C4-2B (cell line): ENCODE results near the gene ZNF839.

Source experiments
- ZFX ChIP-seq: fragments of 450-650 bp; IDR thresholded peaks from 2 replicates; pipeline ENCODE4 v1.6.1; 2017
- TF ChIP-seq, protein P1 (sequence below): fragments of 450-650 bp; conservative IDR thresholded peaks from 2 replicates; pipeline ENCODE4 v1.5.1; 2017; ENCODE audit warnings: mild to moderate bottlenecking

DNA sequence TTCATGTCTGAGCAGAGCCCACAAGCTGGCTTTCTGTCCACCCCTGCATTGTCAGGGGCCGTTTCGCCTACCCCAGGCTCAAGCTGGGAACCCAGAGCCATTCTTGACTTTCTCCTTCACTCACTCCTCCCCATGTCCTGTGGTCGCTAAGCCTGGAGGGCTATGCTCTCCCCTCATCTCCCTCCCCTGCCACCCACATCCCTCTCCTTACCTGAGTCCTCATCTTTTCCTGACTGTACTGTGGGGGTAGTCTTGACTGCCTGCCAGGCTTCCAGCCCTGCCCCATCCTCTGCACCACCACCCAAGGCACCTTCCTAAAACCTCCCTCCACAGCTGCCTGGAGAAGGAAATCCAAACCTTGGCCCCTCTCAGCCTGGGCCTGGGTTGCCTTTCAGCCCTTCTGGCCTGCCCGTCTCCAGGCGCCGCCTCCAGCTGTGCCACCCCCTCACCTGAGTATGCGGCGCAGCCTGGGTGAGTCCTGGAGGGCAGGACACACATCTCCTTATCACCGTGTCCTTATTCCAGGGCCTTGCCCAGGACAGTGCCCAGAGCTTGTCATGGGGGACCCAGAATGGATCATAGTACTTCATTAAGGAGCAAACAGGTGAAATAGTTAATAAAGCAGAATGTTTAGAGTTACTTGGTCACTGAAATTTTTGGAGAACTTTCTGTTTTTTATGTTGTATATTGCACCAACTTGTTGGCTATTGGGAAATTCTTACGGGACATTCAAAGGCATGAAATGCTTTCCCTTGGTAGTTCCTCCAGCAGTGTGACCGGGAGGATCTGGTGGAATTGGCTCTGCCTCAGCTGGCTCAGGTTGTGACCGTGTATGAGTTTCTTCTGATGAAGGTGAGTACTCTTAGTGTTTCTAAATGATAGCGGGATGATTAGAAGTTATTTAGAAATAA, 14.5 kb downstream of the ZNF839 start:
- TF ChIP-seq, protein P1, sequence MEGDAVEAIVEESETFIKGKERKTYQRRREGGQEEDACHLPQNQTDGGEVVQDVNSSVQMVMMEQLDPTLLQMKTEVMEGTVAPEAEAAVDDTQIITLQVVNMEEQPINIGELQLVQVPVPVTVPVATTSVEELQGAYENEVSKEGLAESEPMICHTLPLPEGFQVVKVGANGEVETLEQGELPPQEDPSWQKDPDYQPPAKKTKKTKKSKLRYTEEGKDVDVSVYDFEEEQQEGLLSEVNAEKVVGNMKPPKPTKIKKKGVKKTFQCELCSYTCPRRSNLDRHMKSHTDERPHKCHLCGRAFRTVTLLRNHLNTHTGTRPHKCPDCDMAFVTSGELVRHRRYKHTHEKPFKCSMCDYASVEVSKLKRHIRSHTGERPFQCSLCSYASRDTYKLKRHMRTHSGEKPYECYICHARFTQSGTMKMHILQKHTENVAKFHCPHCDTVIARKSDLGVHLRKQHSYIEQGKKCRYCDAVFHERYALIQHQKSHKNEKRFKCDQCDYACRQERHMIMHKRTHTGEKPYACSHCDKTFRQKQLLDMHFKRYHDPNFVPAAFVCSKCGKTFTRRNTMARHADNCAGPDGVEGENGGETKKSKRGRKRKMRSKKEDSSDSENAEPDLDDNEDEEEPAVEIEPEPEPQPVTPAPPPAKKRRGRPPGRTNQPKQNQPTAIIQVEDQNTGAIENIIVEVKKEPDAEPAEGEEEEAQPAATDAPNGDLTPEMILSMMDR: no peak
- no peak for TF ChIP-seq ZFX
